H9 (cell line): ENCODE measurements around the gene CEP250. TPM values are rescaled to one million over a fixed set of nuclear protein-coding genes. Genes with fewer than 3 reads are reported as not detected.

Experiments used
- DNase-seq: peaks from one replicate; pipeline ENCODE4 v3.0.0-alpha.2; 2017
- H2AFZ ChIP-seq: one replicate; pipeline ENCODE4 v1.6.1; 2013; ENCODE audit warnings: mild to moderate bottlenecking, low read length, control low read depth, moderate library complexity
- H2AK5ac ChIP-seq: 2 replicates; pipeline ENCODE4 v1.6.1; 2013; ENCODE audit warnings: low read length, control low read depth, mixed read lengths; ENCODE audit not compliant: insufficient read length
- H2BK120ac ChIP-seq: one replicate; pipeline ENCODE4 v1.6.1; 2013; ENCODE audit warnings: low read depth, mild to moderate bottlenecking, low read length, control low read depth, inconsistent platforms; ENCODE audit not compliant: poor library complexity, severe bottlenecking
- H2BK12ac ChIP-seq: 2 replicates; pipeline ENCODE4 v1.6.1; 2013; ENCODE audit warnings: low read length, control low read depth, mixed read lengths, low read depth; ENCODE audit not compliant: insufficient read length
- H2BK15ac ChIP-seq: 2 replicates; pipeline ENCODE4 v1.6.1; 2013; ENCODE audit warnings: low read depth, low read length, control low read depth
- H2BK20ac ChIP-seq: one replicate; pipeline ENCODE4 v1.6.1; 2013; ENCODE audit warnings: low read depth, mild to moderate bottlenecking, low read length, control low read depth, inconsistent platforms; ENCODE audit not compliant: poor library complexity, severe bottlenecking
- H2BK5ac ChIP-seq: 2 replicates; pipeline ENCODE4 v1.6.1; 2013; ENCODE audit warnings: low read length, control low read depth, mixed read lengths; ENCODE audit not compliant: insufficient read length
- H3K14ac ChIP-seq: 2 replicates; pipeline ENCODE4 v1.6.1; 2013; ENCODE audit warnings: low read length, control low read depth; ENCODE audit not compliant: insufficient read depth
- H3K18ac ChIP-seq: 2 replicates; pipeline ENCODE4 v1.6.1; 2013; ENCODE audit warnings: low read depth, mild to moderate bottlenecking, mixed read lengths, low read length, control low read depth; ENCODE audit not compliant: insufficient read length
- H3K23ac ChIP-seq: 2 replicates; pipeline ENCODE4 v1.6.1; 2013; ENCODE audit warnings: low read length, control low read depth, mixed read lengths, low read depth; ENCODE audit not compliant: insufficient read length
- H3K23me2 ChIP-seq: 2 replicates; pipeline ENCODE4 v1.6.1; 2013; ENCODE audit warnings: low read depth, mild to moderate bottlenecking, mixed read lengths, low read length, control low read depth; ENCODE audit not compliant: insufficient read length, poor library complexity, severe bottlenecking
- H3K27ac ChIP-seq: 2 replicates; pipeline ENCODE4 v1.5.1; 2013; ENCODE audit warnings: low read length, control low read depth, mixed read lengths, low read depth; ENCODE audit not compliant: insufficient read length
- H3K27me3 ChIP-seq: 2 replicates; pipeline ENCODE4 v1.6.1; 2013; ENCODE audit warnings: low read length, control low read depth, inconsistent platforms; ENCODE audit not compliant: insufficient read depth
- H3K4ac ChIP-seq: 2 replicates; pipeline ENCODE4 v1.6.1; 2013; ENCODE audit warnings: low read depth, mild to moderate bottlenecking, control low read depth, inconsistent platforms, low read length, moderate library complexity
- H3K4me1 ChIP-seq: 2 replicates; pipeline ENCODE4 v1.6.1; 2013; ENCODE audit warnings: low read length, control low read depth, inconsistent platforms; ENCODE audit not compliant: insufficient read depth
- H3K4me2 ChIP-seq: 2 replicates; pipeline ENCODE4 v1.6.1; 2013; ENCODE audit warnings: low read length, control low read depth, mixed read lengths; ENCODE audit not compliant: insufficient read length, insufficient read depth
- H3K56ac ChIP-seq: 2 replicates; pipeline ENCODE4 v1.6.1; 2013; ENCODE audit warnings: low read depth, mild to moderate bottlenecking, mixed read lengths, low read length, control low read depth; ENCODE audit not compliant: insufficient read length
- H3K79me1 ChIP-seq: 2 replicates; pipeline ENCODE4 v1.6.1; 2013; ENCODE audit warnings: low read depth, mild to moderate bottlenecking, moderate library complexity, low read length, control low read depth, inconsistent platforms; ENCODE audit not compliant: insufficient read depth, poor library complexity, severe bottlenecking
- H3K79me2 ChIP-seq: 2 replicates; pipeline ENCODE4 v1.6.1; 2013; ENCODE audit warnings: low read length, control low read depth, inconsistent platforms; ENCODE audit not compliant: insufficient read depth
- H3K9ac ChIP-seq: 2 replicates; pipeline ENCODE4 v1.6.1; 2013; ENCODE audit warnings: low read length, control low read depth, mixed read lengths; ENCODE audit not compliant: insufficient read length; ENCODE audit errors: extremely low read depth
- H3K9me3 ChIP-seq: one replicate; pipeline ENCODE4 v1.6.1; 2013; ENCODE audit warnings: low read depth, low read length, inconsistent platforms; ENCODE audit not compliant: control insufficient read depth
- H3T11ph ChIP-seq: one replicate; pipeline ENCODE4 v1.6.1; 2013; ENCODE audit warnings: mild to moderate bottlenecking, low read length, control low read depth, inconsistent platforms
- H4K20me1 ChIP-seq: one replicate; pipeline ENCODE4 v1.6.1; 2013; ENCODE audit not compliant: control insufficient read depth, insufficient read length, insufficient read depth
- H4K5ac ChIP-seq: 2 replicates; pipeline ENCODE4 v1.6.1; 2013; ENCODE audit warnings: low read depth, mild to moderate bottlenecking, mixed read lengths, low read length, control low read depth; ENCODE audit not compliant: insufficient read length
- H4K8ac ChIP-seq: replicated peaks from 2 replicates; pipeline ENCODE4 v1.6.1; 2013; ENCODE audit warnings: low read length, control low read depth, mixed read lengths, low read depth; ENCODE audit not compliant: insufficient read length
- H4K91ac ChIP-seq: 2 replicates; pipeline ENCODE4 v1.6.1; 2013; ENCODE audit warnings: low read depth, mild to moderate bottlenecking, moderate library complexity, mixed read lengths, low read length, control low read depth; ENCODE audit not compliant: insufficient read length
- H3K27ac Mint-ChIP-seq, 3 experiments: 2 replicates in 2 of 3; 3 replicates in 1 of 3; pipeline ENCODE4 v1.8.0; 2020 to 2021; ENCODE audit warnings: mixed read lengths in 3 of 3, mild to moderate bottlenecking in 1 of 3, moderate library complexity in 1 of 3
- H3K27me3 Mint-ChIP-seq: 2 replicates; pipeline ENCODE4 v1.8.0; 2021; ENCODE audit warnings: low read depth, mild to moderate bottlenecking, moderate library complexity, mixed read lengths
- H3K36me3 Mint-ChIP-seq, 3 experiments: 2 replicates in 2 of 3; 3 replicates in 1 of 3; pipeline ENCODE4 v1.8.0; 2020 to 2021; ENCODE audit warnings: low read depth in 3 of 3, mixed read lengths in 3 of 3; ENCODE audit not compliant: insufficient read depth in 1 of 3
- H3K4me1 Mint-ChIP-seq, 2 experiments: 2 replicates each; pipeline ENCODE4 v1.8.0; 2020; ENCODE audit warnings: mixed read lengths in 2 of 2
- H3K4me3 Mint-ChIP-seq, 2 experiments: 2 replicates in 1 of 2; 3 replicates in 1 of 2; pipeline ENCODE4 v1.8.0; 2020 to 2021; ENCODE audit warnings: mild to moderate bottlenecking in 2 of 2, mixed read lengths in 2 of 2, moderate library complexity in 1 of 2
- H3K9me3 Mint-ChIP-seq, 2 experiments: 2 replicates in 1 of 2; 3 replicates in 1 of 2; pipeline ENCODE4 v1.8.0; 2020; ENCODE audit warnings: mild to moderate bottlenecking in 2 of 2, mixed read lengths in 2 of 2, moderate library complexity in 1 of 2
- CTCF ChIP-seq: fragments of 200-600 bp; sonication (generic); conservative IDR thresholded peaks from 3 replicates; pipeline ENCODE4 v1.8.0; 2021; ENCODE audit warnings: antibody characterized with exemption, mild to moderate bottlenecking
- WGBS: extraction: QIAGEN DNeasy Blood & Tissue Kit; methylation state at CpG from one replicate; pipeline ENCODE4 v1.1.7; 2013; ENCODE audit warnings: missing lambda C conversion rate, low lambda C conversion rate, mixed read lengths; ENCODE audit not compliant: insufficient read length; ENCODE audit errors: extremely low coverage; 5-methylcytosine and 5-hydroxymethylcytosine counted together
- total RNA-seq: library from RNA; stranded (reverse); gene quantifications from 2 replicates; pipeline ENCODE4 v1.2.1, GENCODE V29; 2021

Gene CEP250
- total RNA-seq, 1 experiment from 2014 or later, result 29.8 TPM

GRCh38 chr20:35405775-35406174 lies 49.6 kb upstream of the CEP250 start:
- no peak overlapping the region for H2AFZ ChIP-seq
- H2BK12ac ChIP-seq, result no peak overlapping the region
- no peaks in the 10 kb centered on the region for H3K27me3 ChIP-seq
- Mint-ChIP-seq H3K27ac (no peak overlapping the region), H3K27me3 (no peaks in the 10 kb centered on the region), H3K36me3 (peaks cover 24 to 46% (median 45%) of the 10 kb centered on the region in 3 experiments; a peak in 6 of 7 replicates), H3K4me3 (no peak overlapping the region), H3K4me1 (peaks cover 1% of the 10 kb centered on the region in 2 experiments; a peak in 3 of 4 replicates), H3K9me3 (no peaks in the 10 kb centered on the region)
- no CpG with 5 or more reads among the region's 3 CpGs for WGBS
- H4K8ac ChIP-seq, result no peak overlapping the region
- H3K9me3 ChIP-seq, result no peaks in the 10 kb centered on the region
- no peak overlapping the region for H3K4ac ChIP-seq
- no peak overlapping the region for H3K4me2 ChIP-seq
- no peak overlapping the region for H3T11ph ChIP-seq
- H3K79me1 ChIP-seq, result no peaks in the 10 kb centered on the region
- no peak overlapping the region for H3K9ac ChIP-seq
- no peak overlapping the region for H2BK120ac ChIP-seq
- H3K18ac ChIP-seq, result no peak overlapping the region
- no peak overlapping the region for H4K91ac ChIP-seq
- H3K56ac ChIP-seq, result no peak overlapping the region
- H2BK15ac ChIP-seq, result no peak overlapping the region
- H4K20me1 ChIP-seq, result no peaks in the 10 kb centered on the region
- H3K4me1 ChIP-seq, result no peaks in the 10 kb centered on the region
- no peaks in the 10 kb centered on the region; the same call in 1 of the 2 replicates for H3K79me2 ChIP-seq
- no peak overlapping the region for H3K23ac ChIP-seq
- H2BK5ac ChIP-seq, result no peak overlapping the region
- no peak for TF ChIP-seq CTCF
- no peak overlapping the region for H2AK5ac ChIP-seq
- no peak overlapping the region for H3K27ac ChIP-seq
- H2BK20ac ChIP-seq, result no peak overlapping the region
- no peaks in the 10 kb centered on the region for H3K23me2 ChIP-seq
- H4K5ac ChIP-seq, result no peak overlapping the region
- H3K14ac ChIP-seq, result no peak overlapping the region
- no peak for DNase-seq
